CD4-positive, alpha-beta memory T cell (primary cell): ENCODE data around the gene MTREX. TPM values are rescaled to one million over a fixed set of nuclear protein-coding genes. Genes with fewer than 3 reads are reported as not detected.

Experiments used
- CTCF ChIA-PET: fragments of 350-600 bp; sonication (Branson Sonifier 250); formaldehyde crosslinking; loops from one replicate; lab custom pipeline; 2021; ENCODE audit warnings: inconsistent platforms; ENCODE audit not compliant: partially characterized antibody; lab: Charles Lee
- POLR2A ChIA-PET: fragments of 350-600 bp; sonication (Branson Sonifier 250); formaldehyde crosslinking; loops from one replicate; lab custom pipeline; 2021; ENCODE audit not compliant: partially characterized antibody; lab: Charles Lee
- DNase-seq, 5 donors: peaks; one replicate each; pipeline versions ENCODE4 v3.0.0 to v3.0.0-alpha.2; 2020 to 2022; ENCODE audit warnings: mixed read lengths in 1 of 5
- H3K27ac ChIP-seq: one replicate; pipeline ENCODE4 v1.7.0; 2013; ENCODE audit warnings: low read depth, low read length
- H3K27me3 ChIP-seq: 2 replicates; pipeline ENCODE4 v1.7.0; 2013; ENCODE audit warnings: mild to moderate bottlenecking, low read length, moderate library complexity; ENCODE audit not compliant: insufficient read depth
- H3K36me3 ChIP-seq: 2 replicates; pipeline ENCODE4 v1.7.0; 2013; ENCODE audit warnings: mild to moderate bottlenecking, low read length, moderate library complexity; ENCODE audit not compliant: insufficient read depth
- H3K4me1 ChIP-seq: 2 replicates; pipeline ENCODE4 v1.7.0; 2013; ENCODE audit warnings: mild to moderate bottlenecking, low read length, moderate library complexity; ENCODE audit not compliant: insufficient read depth
- H3K4me3 ChIP-seq, 2 donors: one replicate each; pipeline ENCODE4 v1.7.0; 2013; ENCODE audit warnings: low read length in 2 of 2, mild to moderate bottlenecking in 1 of 2
- H3K9me3 ChIP-seq, 2 donors: one replicate each; pipeline ENCODE4 v1.7.0; 2013; ENCODE audit warnings: low read length in 2 of 2, control low read depth in 1 of 2; ENCODE audit not compliant: control insufficient read depth in 1 of 2
- H3K27ac Mint-ChIP-seq, 7 donors: one replicate each; pipeline ENCODE4 v1.8.0; 2020 to 2021; ENCODE audit warnings: mixed read lengths in 7 of 7, mild to moderate bottlenecking in 6 of 7, inconsistent platforms in 3 of 7, moderate library complexity in 3 of 7
- H3K27me3 Mint-ChIP-seq, 2 donors: one replicate each; pipeline ENCODE4 v1.8.0; 2020 to 2021; ENCODE audit warnings: mixed read lengths in 2 of 2
- H3K36me3 Mint-ChIP-seq, 2 donors: one replicate each; pipeline ENCODE4 v1.8.0; 2020 to 2021; ENCODE audit warnings: mixed read lengths in 2 of 2, inconsistent platforms in 1 of 2, mild to moderate bottlenecking in 1 of 2
- H3K4me1 Mint-ChIP-seq, 4 donors: one replicate each; pipeline ENCODE4 v1.8.0; 2020 to 2021; ENCODE audit warnings: mixed read lengths in 4 of 4, mild to moderate bottlenecking in 1 of 4
- H3K4me3 Mint-ChIP-seq, 8 donors: one replicate each; pipeline ENCODE4 v1.8.0; 2020 to 2021; ENCODE audit warnings: mixed read lengths in 8 of 8, mild to moderate bottlenecking in 7 of 8, moderate library complexity in 6 of 8, inconsistent platforms in 3 of 8
- H3K9me3 Mint-ChIP-seq, 8 donors: one replicate each; pipeline ENCODE4 v1.8.0; 2020 to 2021; ENCODE audit warnings: mixed read lengths in 8 of 8, mild to moderate bottlenecking in 5 of 8, inconsistent platforms in 3 of 8, moderate library complexity in 1 of 8
- intact Hi-C: fragments of 100-400 bp; cut with micrococcal nuclease; formaldehyde crosslinking; loops from one replicate; pipeline ENCODE4 v1.15.1; 2023
- polyA plus RNA-seq, 2 donors: library from polyadenylated mRNA; unstranded; fragments of 300-500 nt; fragmentation: Illumina TruSeq; gene quantifications; one replicate each; pipeline ENCODE4 v1.2.3, GENCODE V29; 2021
- total RNA-seq, 2 experiments: library from RNA; stranded (reverse); gene quantifications; one replicate each; pipeline ENCODE4 v1.2.3, GENCODE V29; 2021

The MTREX gene
- 10 to 100 TPM; 73.3 to 82.2 TPM for total RNA-seq
- polyA plus RNA-seq: 10 to 100 TPM; 28.8 to 37.4 TPM

GRCh38 chr5:55307383-55308253 is at the start of gene MTREX, which contains the start of gene DHX29:
TSS of gene MTREX (plus strand) at chr5:55307989. CDS start at chr5:55308014, 25 bp downstream.
TSS of gene DHX29 (minus strand) at chr5:55307694. CDS start at chr5:55307573, 121 bp downstream.
- Histone ChIP-seq H3K4me3 (peak within 1 kb of the TSS; percentile 86 to 94), H3K27me3 (no peaks in the 10 kb centered on the region), H3K9me3 (no peaks in the 10 kb centered on the region), H3K36me3 (no peaks in the 10 kb centered on the region), H3K27ac (peak within 1 kb of the TSS; percentile 94), H3K4me1 (peaks cover 66% of the 10 kb centered on the region)
- peak; percentile 89 to 93 (median 91) for DNase-seq
- H3K4me3 Mint-ChIP-seq: no peak within 1 kb of the TSS
- ChIA-PET POLR2A (interaction anchor here (0.5 to 2.6 kb wide), 19 partner anchors 9 to 1866 kb away, joined by 3 to 14 read pairs (median 3); partner anchors contain the start of genes CDC20B, GPBP1, IL6ST and PLPP1), CTCF (interaction anchor here (0.6 to 1.4 kb wide), 7 partner anchors 17 to 331 kb away, joined by 3 read pairs; partner anchors contain the start of gene CCNO)
- no peaks in the 10 kb centered on the region for H3K9me3 Mint-ChIP-seq
- H3K27ac Mint-ChIP-seq: no peak within 1 kb of the TSS
- no peaks in the 10 kb centered on the region for H3K27me3 Mint-ChIP-seq
- intact Hi-C loops: loop anchor here (2.0 to 10.0 kb wide), 6 partner anchors 15 to 1865 kb away; partner anchors contain the start of genes ARL15, CCNO, CDC20B and GPBP1
- H3K4me1 Mint-ChIP-seq: peaks cover 21 to 35% (median 25%) of the 10 kb centered on the region in 4 donors
- H3K36me3 Mint-ChIP-seq: peaks cover 9 to 15% of the 10 kb centered on the region in 2 donors

- Histone ChIP-seq H3K36me3 (peaks cover 21% of the 10 kb centered on the region), H3K4me1 (no peaks in the 10 kb centered on the region), H3K9me3 (no peaks in the 10 kb centered on the region), H3K27me3 (no peaks in the 10 kb centered on the region), H3K27ac (no peak overlapping the region), H3K4me3 (no peak overlapping the region)
- Mint-ChIP-seq H3K27ac (no peak overlapping the region), H3K4me1 (no peaks in the 10 kb centered on the region), H3K4me3 (no peak overlapping the region), H3K36me3 (peaks cover 47 to 65% of the 10 kb centered on the region in 2 donors), H3K27me3 (no peaks in the 10 kb centered on the region), H3K9me3 (no peaks in the 10 kb centered on the region)
- CTCF ChIA-PET: no interaction called here
- POLR2A ChIA-PET: no interaction called here
- intact Hi-C loops: no loop called here
- no peak for DNase-seq
These were observed 49.5 kb upstream of the MTREX start for GRCh38 chr5:55258339-55258738.

- ChIA-PET POLR2A (no interaction called here), CTCF (no interaction called here)
- Histone ChIP-seq H3K27me3 (no peaks in the 10 kb centered on the region), H3K9me3 (no peaks in the 10 kb centered on the region), H3K4me3 (no peak overlapping the region), H3K4me1 (no peaks in the 10 kb centered on the region), H3K27ac (no peak overlapping the region), H3K36me3 (peaks cover 49% of the 10 kb centered on the region)
- DNase-seq: no peak
- no peaks in the 10 kb centered on the region for H3K27me3 Mint-ChIP-seq
- H3K4me1 Mint-ChIP-seq: no peaks in the 10 kb centered on the region
- no peak overlapping the region for H3K4me3 Mint-ChIP-seq
- no peak overlapping the region for H3K27ac Mint-ChIP-seq
- no peaks in the 10 kb centered on the region for H3K9me3 Mint-ChIP-seq
- peaks cover 57 to 78% of the 10 kb centered on the region in 2 donors for H3K36me3 Mint-ChIP-seq
- intact Hi-C loops: no loop called here
These were observed 31.0 kb upstream of the MTREX start for GRCh38 chr5:55276771-55277170.

GRCh38 chr5:55278778-55279177 is 29.0 kb upstream of the MTREX start:
- peaks cover 49 to 75% of the 10 kb centered on the region in 2 donors for H3K36me3 Mint-ChIP-seq
- H3K4me3 Mint-ChIP-seq: no peak overlapping the region
- intact Hi-C loops: no loop called here
- Histone ChIP-seq H3K4me3 (no peak overlapping the region), H3K36me3 (peaks cover 48% of the 10 kb centered on the region), H3K9me3 (no peaks in the 10 kb centered on the region), H3K4me1 (no peaks in the 10 kb centered on the region), H3K27ac (no peak overlapping the region), H3K27me3 (no peaks in the 10 kb centered on the region)
- H3K4me1 Mint-ChIP-seq: no peaks in the 10 kb centered on the region
- H3K9me3 Mint-ChIP-seq: no peaks in the 10 kb centered on the region
- no peaks in the 10 kb centered on the region for H3K27me3 Mint-ChIP-seq
- ChIA-PET CTCF (no interaction called here), POLR2A (interaction anchor here (0.6 kb wide), 1 partner anchor 29 kb away, joined by 3 read pairs; the partner anchor contains the start of genes DHX29 and MTREX)
- DNase-seq: no peak
- peak overlapping the region in 2 of 7 donors; percentile 14 to 22 for H3K27ac Mint-ChIP-seq

- Histone ChIP-seq H3K36me3 (peaks cover 40% of the 10 kb centered on the region), H3K9me3 (no peaks in the 10 kb centered on the region), H3K4me1 (no peaks in the 10 kb centered on the region), H3K27me3 (no peaks in the 10 kb centered on the region), H3K4me3 (no peak overlapping the region), H3K27ac (no peak overlapping the region)
- DNase-seq: no peak
- Mint-ChIP-seq H3K27me3 (no peaks in the 10 kb centered on the region), H3K4me1 (peaks cover 0 to under 1% (median 0%) of the 10 kb centered on the region in 4 donors), H3K9me3 (no peaks in the 10 kb centered on the region), H3K4me3 (no peak overlapping the region), H3K27ac (no peak overlapping the region), H3K36me3 (peaks cover 49 to 67% of the 10 kb centered on the region in 2 donors)
- CTCF ChIA-PET: interaction anchor here (1.4 kb wide), 1 partner anchor 114 kb away, joined by 3 read pairs; no protein-coding TSS in a partner anchor
- POLR2A ChIA-PET: no interaction called here
- intact Hi-C loops: no loop called here
These were observed 21.3 kb upstream of the MTREX start for GRCh38 chr5:55286411-55286933.

- H3K4me1 Mint-ChIP-seq: peaks cover 0 to 2% (median 0%) of the 10 kb centered on the region in 4 donors
- H3K36me3 Mint-ChIP-seq: peaks cover 59 to 75% of the 10 kb centered on the region in 2 donors
- H3K27ac ChIP-seq: no peak overlapping the region
- H3K4me1 ChIP-seq: no peaks in the 10 kb centered on the region
- no peaks in the 10 kb centered on the region for H3K27me3 ChIP-seq
- ChIA-PET POLR2A (no interaction called here), CTCF (no interaction called here)
- no peak for DNase-seq
- peaks cover 29% of the 10 kb centered on the region for H3K36me3 ChIP-seq
- H3K27me3 Mint-ChIP-seq: no peaks in the 10 kb centered on the region
- no peaks in the 10 kb centered on the region for H3K9me3 Mint-ChIP-seq
- no peak overlapping the region for H3K4me3 ChIP-seq
- intact Hi-C loops: no loop called here
- H3K4me3 Mint-ChIP-seq: no peak overlapping the region
- H3K9me3 ChIP-seq: no peaks in the 10 kb centered on the region
- H3K27ac Mint-ChIP-seq: no peak overlapping the region
These were observed 18.0 kb upstream of the MTREX start for GRCh38 chr5:55289808-55290207.

GRCh38 chr5:55290991-55291390 is 16.8 kb upstream of the MTREX start:
- DNase-seq: no peak
- H3K27ac Mint-ChIP-seq: no peak overlapping the region
- H3K4me3 Mint-ChIP-seq: no peak overlapping the region
- H3K36me3 Mint-ChIP-seq: peaks cover 57 to 73% of the 10 kb centered on the region in 2 donors
- POLR2A ChIA-PET: no interaction called here
- CTCF ChIA-PET: interaction anchor here (1.0 to 1.1 kb wide), 2 partner anchors 10 to 401 kb away, joined by 3 read pairs; no protein-coding TSS in a partner anchor
- peaks cover 0 to 2% (median 0%) of the 10 kb centered on the region in 4 donors for H3K4me1 Mint-ChIP-seq
- Histone ChIP-seq H3K9me3 (no peaks in the 10 kb centered on the region), H3K36me3 (peaks cover 22% of the 10 kb centered on the region), H3K4me3 (no peak overlapping the region), H3K27ac (no peak overlapping the region), H3K4me1 (no peaks in the 10 kb centered on the region), H3K27me3 (no peaks in the 10 kb centered on the region)
- H3K9me3 Mint-ChIP-seq: no peaks in the 10 kb centered on the region
- intact Hi-C loops: no loop called here
- H3K27me3 Mint-ChIP-seq: no peaks in the 10 kb centered on the region
